Brain pericyte (primary cell): ENCODE data around the gene NKX2-3.

ENCODE experiments used
- DNase-seq: peaks from one replicate; pipeline ENCODE4 v3.0.0-alpha.2; 2012; ENCODE audit warnings: low read depth, low spot score

NKX2-3 gene

DNA sequence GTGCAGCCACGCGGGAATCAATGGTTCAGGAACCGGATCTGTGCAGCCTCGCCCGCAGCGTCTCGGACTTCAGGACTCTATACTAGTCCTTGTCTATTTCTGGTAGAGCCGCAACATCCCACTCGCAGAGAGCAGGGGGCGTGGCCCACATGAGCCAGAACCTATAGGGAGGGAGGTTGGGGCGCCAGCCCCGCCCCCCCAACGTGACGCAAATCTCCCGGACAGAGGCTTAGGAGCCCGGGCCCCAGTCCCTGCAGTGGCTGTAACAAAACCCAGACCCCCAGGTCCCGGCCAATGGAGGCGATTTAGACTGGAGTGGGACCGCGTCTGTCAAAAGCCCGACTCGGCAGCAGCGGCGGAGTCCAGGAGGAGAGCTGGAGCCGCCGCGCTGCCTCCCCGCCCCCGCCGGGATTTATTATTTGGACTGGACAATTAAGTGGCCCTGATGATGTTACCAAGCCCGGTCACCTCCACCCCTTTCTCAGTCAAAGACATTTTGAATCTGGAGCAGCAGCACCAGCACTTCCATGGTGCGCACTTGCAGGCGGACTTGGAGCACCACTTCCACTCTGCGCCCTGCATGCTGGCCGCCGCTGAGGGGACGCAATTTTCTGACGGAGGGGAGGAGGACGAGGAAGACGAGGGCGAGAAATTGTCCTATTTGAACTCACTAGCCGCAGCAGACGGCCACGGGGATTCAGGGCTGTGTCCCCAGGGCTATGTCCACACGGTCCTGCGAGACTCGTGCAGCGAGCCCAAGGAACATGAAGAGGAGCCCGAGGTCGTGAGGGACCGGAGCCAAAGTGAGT is at the start of gene NKX2-3:
NKX2-3 (plus strand) TSS at position 256 of the 809 bp plus-strand sequence; CDS start at position 446, 190 bp downstream.
- no peak for DNase-seq

- no peak for DNase-seq
Observed at GRCh38 chr10:99484626-99485581, 47.8 kb upstream of the NKX2-3 start.

DNA sequence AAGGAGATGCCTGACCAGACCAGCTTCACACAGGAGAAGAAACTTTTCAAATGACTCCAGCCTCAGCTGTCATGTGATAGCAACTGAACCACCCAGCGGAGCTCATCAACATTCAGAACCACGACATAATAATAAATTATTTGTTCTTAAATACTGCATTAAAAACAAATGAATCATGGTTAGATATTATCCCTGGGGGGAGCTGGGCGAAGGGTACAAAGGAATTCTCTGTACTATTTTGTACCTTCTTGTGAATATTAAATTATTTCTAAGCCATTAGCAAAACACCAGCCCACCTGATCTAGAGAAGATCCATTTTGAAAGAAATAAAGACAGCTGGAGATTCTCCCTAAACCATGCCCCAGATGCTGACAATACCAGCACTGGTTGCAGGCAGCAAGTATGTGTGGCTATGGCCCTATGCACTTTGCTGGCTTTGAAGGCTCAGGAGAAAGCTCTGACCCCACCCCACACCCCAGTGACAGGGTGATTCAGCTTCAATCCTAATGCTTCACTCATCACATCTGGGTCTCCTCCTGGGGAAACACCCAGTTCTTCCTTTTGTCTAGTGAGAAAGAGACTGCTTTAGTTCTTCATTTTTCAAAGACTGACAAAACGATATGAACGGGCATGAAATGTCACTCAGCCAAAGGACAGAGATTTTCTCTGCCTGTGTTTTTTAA is 45.5 kb upstream of the NKX2-3 start:
- no peak for DNase-seq

DNA sequence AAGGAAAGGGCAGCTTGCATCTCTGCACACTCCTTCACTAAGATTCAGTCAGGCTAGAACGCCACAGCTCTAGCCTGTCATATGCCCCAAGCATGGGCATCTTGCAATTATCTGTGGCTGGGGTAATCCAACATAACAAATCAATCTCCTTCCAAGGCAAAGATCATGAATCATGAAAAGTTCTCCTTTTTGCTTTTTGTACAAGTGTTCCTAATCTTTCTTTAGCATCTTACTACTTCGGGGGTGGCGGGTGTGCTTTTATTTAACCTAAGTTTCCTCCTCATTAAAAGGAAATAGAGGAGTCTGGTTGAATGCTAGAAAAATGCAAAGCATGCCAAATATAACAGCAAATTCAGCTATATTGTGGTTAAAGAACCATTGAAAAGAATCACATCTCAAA is 43.5 kb upstream of the NKX2-3 start:
- no peak for DNase-seq

GRCh38 chr10:99497343-99498025 is 35.3 kb upstream of the NKX2-3 start:
- no peak for DNase-seq

GRCh38 chr10:99506416-99506815 is 26.3 kb upstream of the NKX2-3 start:
- DNase-seq = no peak

- no peak for DNase-seq
Observed at GRCh38 chr10:99507265-99507664, 25.5 kb upstream of the NKX2-3 start.

DNA sequence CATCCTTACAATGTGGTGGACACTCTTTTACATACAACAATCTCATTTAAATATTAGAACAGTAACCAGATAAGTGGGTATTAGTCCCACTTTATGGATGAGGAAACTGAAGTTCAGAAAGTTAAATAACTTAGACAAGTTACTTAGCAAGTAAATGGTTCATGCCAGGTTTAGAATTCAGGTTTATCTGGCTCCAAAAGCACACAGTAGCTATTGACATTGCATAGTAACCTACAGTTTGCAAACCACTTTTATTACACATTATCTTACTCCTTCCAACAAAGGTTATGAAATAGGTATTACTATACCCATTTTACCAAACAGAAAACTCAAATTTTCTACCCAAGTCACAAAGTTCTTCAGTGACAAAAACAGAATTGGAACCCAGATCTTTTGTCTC is 19.7 kb upstream of the NKX2-3 start:
- DNase-seq = no peak

DNA sequence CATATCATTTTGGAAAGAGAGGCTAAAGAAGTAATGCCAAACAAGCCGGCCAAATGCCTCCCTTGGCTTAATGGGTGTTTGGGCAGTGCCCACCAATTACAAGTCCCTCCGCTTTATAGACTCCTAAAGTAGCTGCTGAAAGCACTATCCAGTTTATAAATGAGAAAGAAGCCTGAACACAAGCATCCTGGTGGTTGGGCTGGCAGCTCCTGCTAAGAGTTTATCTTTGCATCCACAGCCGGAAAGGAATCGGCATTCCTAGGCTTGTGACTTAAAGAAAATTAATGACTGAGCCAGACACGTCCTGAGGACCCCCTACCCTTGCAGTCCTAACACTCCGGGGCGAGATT is 13.1 kb upstream of the NKX2-3 start:
- no peak for DNase-seq

DNA sequence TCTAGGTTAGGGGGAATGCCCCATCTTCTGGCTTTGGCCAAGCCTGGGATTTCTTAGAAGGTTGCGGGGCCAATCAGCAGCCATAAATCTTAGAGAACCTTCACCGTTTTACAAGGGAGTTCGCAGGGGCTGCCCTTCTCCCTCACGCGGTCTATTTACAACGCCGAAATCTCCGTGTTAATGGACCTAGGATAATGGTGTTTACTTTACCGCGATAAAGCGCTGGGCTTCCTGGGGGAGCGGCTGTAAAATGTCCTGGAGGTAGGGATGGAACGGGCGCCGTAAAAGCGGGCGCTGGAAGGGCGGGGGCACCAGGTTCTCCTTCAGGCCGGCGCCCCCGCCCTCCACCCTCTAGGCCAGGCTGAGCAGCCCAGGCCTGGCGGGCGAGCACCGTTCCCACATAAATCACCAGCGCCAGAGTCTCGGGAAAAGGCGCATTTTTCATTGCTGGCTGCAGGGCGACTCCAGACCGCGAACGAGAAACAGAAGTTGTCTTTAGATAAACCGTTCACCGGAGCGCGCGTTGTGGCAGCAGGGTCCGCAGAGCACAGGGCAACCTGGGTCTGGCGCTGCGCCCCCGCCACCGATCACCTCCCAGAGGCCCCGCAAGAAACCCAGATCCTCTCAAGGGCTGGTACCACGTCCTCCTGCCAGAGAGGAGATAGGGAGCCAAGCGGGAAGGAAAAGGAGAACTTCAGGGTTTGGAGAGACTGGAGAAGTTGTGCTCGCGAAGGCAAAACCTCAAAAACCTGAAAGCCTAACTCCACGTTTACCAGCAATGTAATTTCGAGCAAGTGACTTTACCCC is 12.5 kb upstream of the NKX2-3 start:
- DNase-seq = no peak

GRCh38 chr10:99520847-99521764 is 11.6 kb upstream of the NKX2-3 start:
- no peak for DNase-seq

DNA sequence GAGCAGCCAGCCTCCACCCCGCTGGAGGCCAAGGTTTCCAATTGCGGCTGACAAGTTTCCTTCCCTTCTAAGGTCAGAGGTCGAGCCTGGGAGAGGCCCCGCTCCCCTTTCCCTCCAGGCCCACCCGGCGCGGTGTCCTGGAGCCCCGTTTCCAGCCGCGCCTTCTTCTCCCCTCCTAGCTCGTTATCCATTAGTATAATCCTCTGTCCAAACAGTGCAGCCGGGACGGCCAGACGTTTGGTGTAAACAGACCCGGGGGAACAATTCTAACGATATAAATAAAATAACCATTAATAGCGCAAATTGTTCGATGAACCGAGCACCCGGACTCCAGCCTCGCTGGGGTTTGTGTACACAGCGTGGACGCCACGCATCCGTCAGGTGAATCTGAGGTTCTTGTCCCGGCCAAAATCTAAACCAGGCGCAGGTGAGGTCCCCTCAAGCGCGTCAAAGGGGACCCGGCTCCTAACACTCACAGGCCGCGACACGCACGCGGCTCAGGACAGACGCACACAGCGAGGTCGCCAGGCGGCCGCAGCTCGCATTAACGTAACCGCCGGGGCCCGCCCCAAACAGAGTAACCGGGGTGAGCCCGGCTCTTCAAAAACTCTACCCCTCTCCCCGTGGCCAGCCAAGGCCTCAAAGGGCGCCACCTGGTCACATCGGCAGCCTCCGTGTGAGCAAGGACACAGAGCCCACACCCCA is 10.8 kb upstream of the NKX2-3 start:
- DNase-seq = no peak

GRCh38 chr10:99522470-99523250 is 10.1 kb upstream of the NKX2-3 start:
- DNase-seq = no peak

DNA sequence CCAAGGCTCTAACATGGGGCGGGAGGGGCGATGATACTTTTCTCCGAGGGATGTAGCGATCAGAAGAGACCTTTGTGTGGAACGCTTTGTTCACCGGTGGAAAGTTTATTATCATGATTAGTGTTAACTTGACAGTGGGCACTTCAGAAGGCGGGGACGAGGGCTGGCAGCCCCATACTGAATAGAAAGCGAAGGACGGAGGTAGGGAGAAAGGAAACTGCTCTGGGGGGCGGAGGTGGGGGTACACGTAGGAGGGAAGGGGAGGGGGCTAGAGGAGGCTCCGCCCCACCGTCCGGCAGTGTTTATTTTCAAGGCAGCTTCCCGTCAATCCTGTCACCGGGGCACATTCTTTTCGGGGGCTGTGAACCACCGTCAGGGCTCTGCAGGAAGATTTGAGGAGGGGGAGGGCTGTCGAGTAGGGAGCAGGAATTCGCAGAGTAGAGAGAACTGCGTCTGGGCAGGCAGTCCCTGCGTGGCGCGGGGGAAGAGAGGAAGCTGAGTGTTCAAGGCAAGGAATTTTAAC is 9.4 kb upstream of the NKX2-3 start:
- no peak for DNase-seq

DNA sequence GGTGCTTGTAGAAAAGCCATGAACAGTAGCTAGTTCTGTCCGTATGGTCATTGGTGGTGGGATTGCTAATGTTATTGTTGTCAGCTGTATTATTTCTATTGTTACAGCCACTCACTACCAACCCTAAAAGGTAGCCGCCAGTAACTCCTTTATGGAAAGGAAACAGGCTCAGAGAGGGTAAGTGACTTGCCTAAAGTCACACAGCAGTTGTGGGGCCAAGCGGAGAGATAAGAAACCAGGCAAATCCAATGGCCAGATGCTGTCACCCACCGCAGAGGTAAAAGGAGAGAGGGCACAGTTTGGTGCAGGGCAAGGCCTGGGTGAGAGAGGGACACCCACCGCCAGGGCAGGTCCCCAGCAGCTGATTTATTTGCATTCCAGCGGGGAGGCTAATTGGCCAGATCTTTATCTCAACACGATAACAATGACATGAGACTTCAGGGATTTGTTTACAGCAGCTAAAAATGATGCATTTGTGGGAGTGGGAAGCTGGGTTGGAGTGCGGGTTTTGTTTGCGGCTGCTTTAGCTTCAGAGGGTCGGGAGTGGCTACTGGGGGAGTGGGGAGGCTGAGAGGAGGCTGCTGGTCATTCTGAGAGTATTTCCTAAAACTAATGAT is 8.6 kb upstream of the NKX2-3 start:
- DNase-seq = no peak

GRCh38 chr10:99524736-99525380 is 7.9 kb upstream of the NKX2-3 start:
- no peak for DNase-seq

- DNase-seq = no peak
Observed at GRCh38 chr10:99525897-99526296, 6.8 kb upstream of the NKX2-3 start.
